Panc1 (cell line): ENCODE data around the gene ELMOD1.

Source experiments
- CTCF ChIP-seq: fragments of 450-650 bp; IDR thresholded peaks from 2 replicates; pipeline ENCODE4 v1.5.1; 2017; ENCODE audit warnings: mild to moderate bottlenecking
- POLR2AphosphoS5 ChIP-seq: IDR thresholded peaks from 2 replicates; pipeline ENCODE4 v1.6.1; 2012; ENCODE audit warnings: mild to moderate bottlenecking, low read depth, low read length, moderate library complexity
- SIN3A ChIP-seq: IDR thresholded peaks from 2 replicates; pipeline ENCODE4 v1.6.1; 2012; ENCODE audit warnings: low read depth, mild to moderate bottlenecking, low read length, moderate library complexity, borderline replicate concordance; ENCODE audit not compliant: insufficient read depth
- TCF7L2 ChIP-seq: IDR thresholded peaks from 2 replicates; pipeline ENCODE4 v1.6.1; 2011; ENCODE audit warnings: mild to moderate bottlenecking, low read depth, low read length, inconsistent platforms
- TF ChIP-seq, protein P1 (sequence below), 2 experiments: IDR thresholded peaks; 2 replicates each; pipeline ENCODE4 v1.6.1; 2011 to 2012; ENCODE audit warnings: low read depth in 2 of 2, control low read depth in 1 of 2, low read length in 1 of 2, mild to moderate bottlenecking in 1 of 2, moderate library complexity in 1 of 2; ENCODE audit not compliant: insufficient read depth in 1 of 2

GRCh38 chr11:107625685-107625989 is 34.7 kb downstream of the ELMOD1 start:
- no peak for TF ChIP-seq POLR2AphosphoS5
- TF ChIP-seq CTCF: no peak
- no peak for TF ChIP-seq SIN3A
- TF ChIP-seq, protein P1, sequence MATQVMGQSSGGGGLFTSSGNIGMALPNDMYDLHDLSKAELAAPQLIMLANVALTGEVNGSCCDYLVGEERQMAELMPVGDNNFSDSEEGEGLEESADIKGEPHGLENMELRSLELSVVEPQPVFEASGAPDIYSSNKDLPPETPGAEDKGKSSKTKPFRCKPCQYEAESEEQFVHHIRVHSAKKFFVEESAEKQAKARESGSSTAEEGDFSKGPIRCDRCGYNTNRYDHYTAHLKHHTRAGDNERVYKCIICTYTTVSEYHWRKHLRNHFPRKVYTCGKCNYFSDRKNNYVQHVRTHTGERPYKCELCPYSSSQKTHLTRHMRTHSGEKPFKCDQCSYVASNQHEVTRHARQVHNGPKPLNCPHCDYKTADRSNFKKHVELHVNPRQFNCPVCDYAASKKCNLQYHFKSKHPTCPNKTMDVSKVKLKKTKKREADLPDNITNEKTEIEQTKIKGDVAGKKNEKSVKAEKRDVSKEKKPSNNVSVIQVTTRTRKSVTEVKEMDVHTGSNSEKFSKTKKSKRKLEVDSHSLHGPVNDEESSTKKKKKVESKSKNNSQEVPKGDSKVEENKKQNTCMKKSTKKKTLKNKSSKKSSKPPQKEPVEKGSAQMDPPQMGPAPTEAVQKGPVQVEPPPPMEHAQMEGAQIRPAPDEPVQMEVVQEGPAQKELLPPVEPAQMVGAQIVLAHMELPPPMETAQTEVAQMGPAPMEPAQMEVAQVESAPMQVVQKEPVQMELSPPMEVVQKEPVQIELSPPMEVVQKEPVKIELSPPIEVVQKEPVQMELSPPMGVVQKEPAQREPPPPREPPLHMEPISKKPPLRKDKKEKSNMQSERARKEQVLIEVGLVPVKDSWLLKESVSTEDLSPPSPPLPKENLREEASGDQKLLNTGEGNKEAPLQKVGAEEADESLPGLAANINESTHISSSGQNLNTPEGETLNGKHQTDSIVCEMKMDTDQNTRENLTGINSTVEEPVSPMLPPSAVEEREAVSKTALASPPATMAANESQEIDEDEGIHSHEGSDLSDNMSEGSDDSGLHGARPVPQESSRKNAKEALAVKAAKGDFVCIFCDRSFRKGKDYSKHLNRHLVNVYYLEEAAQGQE (IDR thresholded peaks at IDR 0.05; ENCODE audit: insufficient read depth in 1 of 2, low read depth in 2 of 2, low read length in 1 of 2): no peak
- no peak for TF ChIP-seq TCF7L2
